Measurements from ENCODE around the gene COL11A1. TPM values are rescaled to one million over a fixed set of nuclear protein-coding genes. Genes with fewer than 3 reads are reported as not detected.

COL11A1 gene
- total RNA-seq, 1 experiment from 2014 or later: not detected

GRCh38 chr1:102861247-102861646, 247.1 kb downstream of the COL11A1 start:
- H4K20me1 ChIP-seq (ENCODE audit: insufficient read depth): no peaks in the 10 kb centered on the region
- H3K4me1 ChIP-seq (replicated peaks; ENCODE audit: insufficient read depth): no peaks in the 10 kb centered on the region
- H3K4me3 ChIP-seq: no peak overlapping the region
- ChIA-PET POLR2A (ENCODE audit: unreplicated experiment) (no interaction called here), CTCF (no interaction called here)
- BruUV-seq (replicated peaks): no TSS peak
- H3K79me2 ChIP-seq (ENCODE audit: low read depth): no peaks in the 10 kb centered on the region
- no peaks in the 10 kb centered on the region for H3K36me3 ChIP-seq (ENCODE audit: low read depth)
- intact Hi-C loops (cut with micrococcal nuclease; ENCODE audit: unreplicated experiment): no loop called here
- H3F3A ChIP-seq (ENCODE audit: insufficient read depth, low read depth): no peaks in the 10 kb centered on the region
- H3K9me2 ChIP-seq (ENCODE audit: insufficient read depth): no peaks in the 10 kb centered on the region
- H3K4me2 ChIP-seq: no peak overlapping the region
- H3K27ac ChIP-seq: no peak overlapping the region
- peaks cover 5% of the 10 kb centered on the region; the same call in 1 of the 2 replicates for H3K9me3 ChIP-seq (ENCODE audit: insufficient read depth, low read depth)
- no peaks in the 10 kb centered on the region for H3K27me3 ChIP-seq (ENCODE audit: insufficient read depth, low read depth)
- no peak overlapping the region for H2AFZ ChIP-seq
- TF ChIP-seq CTCF (conservative IDR thresholded peaks at IDR 0.05) (no peak), EZH2 (IDR thresholded peaks at IDR 0.05; ENCODE audit: low read depth) (no peak)
- DNase-seq: no peak

GRCh38 chr1:102858695-102859094, 249.6 kb downstream of the COL11A1 start:
- H3K36me3 ChIP-seq (ENCODE audit: low read depth): no peaks in the 10 kb centered on the region
- DNase-seq: no peak
- no peaks in the 10 kb centered on the region for H3K4me1 ChIP-seq (replicated peaks; ENCODE audit: insufficient read depth)
- no peak overlapping the region for H3K27ac ChIP-seq
- intact Hi-C loops (cut with micrococcal nuclease; ENCODE audit: unreplicated experiment): no loop called here
- ChIA-PET CTCF (no interaction called here), POLR2A (ENCODE audit: unreplicated experiment) (no interaction called here)
- no peaks in the 10 kb centered on the region for H3K79me2 ChIP-seq (ENCODE audit: low read depth)
- H3K4me3 ChIP-seq: no peak overlapping the region
- no peaks in the 10 kb centered on the region for H3F3A ChIP-seq (ENCODE audit: insufficient read depth, low read depth)
- BruUV-seq (replicated peaks): no TSS peak
- H3K27me3 ChIP-seq (ENCODE audit: insufficient read depth, low read depth): no peaks in the 10 kb centered on the region
- no peak overlapping the region for H3K4me2 ChIP-seq
- no peaks in the 10 kb centered on the region for H3K9me2 ChIP-seq (ENCODE audit: insufficient read depth)
- TF ChIP-seq EZH2 (IDR thresholded peaks at IDR 0.05; ENCODE audit: low read depth) (no peak), CTCF (conservative IDR thresholded peaks at IDR 0.05) (no peak)
- H3K9me3 ChIP-seq (ENCODE audit: insufficient read depth, low read depth): peaks cover 5% of the 10 kb centered on the region; the same call in 1 of the 2 replicates
- H4K20me1 ChIP-seq (ENCODE audit: insufficient read depth): no peaks in the 10 kb centered on the region
- H2AFZ ChIP-seq: 0 out of 2 replicates have a peak overlapping the region, but pooled peaks have one; percentile 30

GRCh38 chr1:102857251-102857650, 251.1 kb downstream of the COL11A1 start:
- Histone ChIP-seq H3F3A (ENCODE audit: insufficient read depth, low read depth) (no peaks in the 10 kb centered on the region), H3K79me2 (ENCODE audit: low read depth) (no peaks in the 10 kb centered on the region), H3K4me3 (no peak overlapping the region), H3K27ac (no peak overlapping the region), H3K9me2 (ENCODE audit: insufficient read depth) (no peaks in the 10 kb centered on the region), H4K20me1 (ENCODE audit: insufficient read depth) (no peaks in the 10 kb centered on the region), H3K36me3 (ENCODE audit: low read depth) (no peaks in the 10 kb centered on the region), H2AFZ (no peak overlapping the region), H3K4me1 (replicated peaks; ENCODE audit: insufficient read depth) (no peaks in the 10 kb centered on the region), H3K4me2 (no peak overlapping the region), H3K27me3 (ENCODE audit: insufficient read depth, low read depth) (no peaks in the 10 kb centered on the region), H3K9me3 (ENCODE audit: insufficient read depth, low read depth) (peaks cover 5% of the 10 kb centered on the region; the same call in 1 of the 2 replicates)
- TF ChIP-seq EZH2 (IDR thresholded peaks at IDR 0.05; ENCODE audit: low read depth) (no peak), CTCF (conservative IDR thresholded peaks at IDR 0.05) (no peak)
- no peak for DNase-seq
- POLR2A ChIA-PET (ENCODE audit: unreplicated experiment): no interaction called here
- CTCF ChIA-PET: no interaction called here
- BruUV-seq (replicated peaks): no TSS peak
- intact Hi-C loops (cut with micrococcal nuclease; ENCODE audit: unreplicated experiment): no loop called here

Measured in PC-9 (cell line).